ENCODE results near the gene POU6F2. TPM values are rescaled to one million over a fixed set of nuclear protein-coding genes. Genes with fewer than 3 reads are reported as not detected.

POU6F2 gene
- total RNA-seq, 1 donor from 2014 or later: 0.44 TPM

- intact Hi-C loops (cut with micrococcal nuclease): no loop called here
- no peak for TF ChIP-seq CTCF (IDR thresholded peaks at IDR 0.05; ENCODE audit: borderline replicate concordance)
- no peaks in the 10 kb centered on the region for H3K9me3 ChIP-seq (replicated peaks)
- no peak overlapping the region for H3K4me3 ChIP-seq
- no peak for DNase-seq
- H3K4me1 ChIP-seq: no peaks in the 10 kb centered on the region
- H3K27me3 ChIP-seq (ENCODE audit: low read depth): peaks cover 21% of the 10 kb centered on the region
- H3K27ac ChIP-seq (replicated peaks): no peak overlapping the region
- no peaks in the 10 kb centered on the region for H3K36me3 ChIP-seq
Measured at GRCh38 chr7:39333701-39334100, 356.0 kb downstream of the POU6F2 start.

GRCh38 chr7:39336442-39336841, 358.7 kb downstream of the POU6F2 start:
- no peaks in the 10 kb centered on the region for H3K9me3 ChIP-seq (replicated peaks)
- H3K4me3 ChIP-seq: no peak overlapping the region
- H3K27ac ChIP-seq (replicated peaks): no peak overlapping the region
- no peak for TF ChIP-seq CTCF (IDR thresholded peaks at IDR 0.05; ENCODE audit: borderline replicate concordance)
- intact Hi-C loops (cut with micrococcal nuclease): no loop called here
- no peaks in the 10 kb centered on the region for H3K4me1 ChIP-seq
- peaks cover 25% of the 10 kb centered on the region for H3K27me3 ChIP-seq (ENCODE audit: low read depth)
- no peak for DNase-seq
- H3K36me3 ChIP-seq: no peaks in the 10 kb centered on the region

GRCh38 chr7:39338716-39339115, 361.0 kb downstream of the POU6F2 start:
- Histone ChIP-seq H3K4me3 (no peak overlapping the region), H3K36me3 (no peaks in the 10 kb centered on the region), H3K27ac (replicated peaks) (no peak overlapping the region), H3K9me3 (replicated peaks) (no peaks in the 10 kb centered on the region), H3K27me3 (ENCODE audit: low read depth) (peaks cover 24% of the 10 kb centered on the region), H3K4me1 (no peaks in the 10 kb centered on the region)
- no peak for DNase-seq
- TF ChIP-seq CTCF (IDR thresholded peaks at IDR 0.05; ENCODE audit: borderline replicate concordance): no peak
- intact Hi-C loops (cut with micrococcal nuclease): no loop called here

- Histone ChIP-seq H3K4me3 (no peak overlapping the region), H3K9me3 (replicated peaks) (no peaks in the 10 kb centered on the region), H3K27ac (replicated peaks) (no peak overlapping the region), H3K36me3 (no peaks in the 10 kb centered on the region), H3K27me3 (ENCODE audit: low read depth) (peaks cover 24% of the 10 kb centered on the region), H3K4me1 (no peaks in the 10 kb centered on the region)
- intact Hi-C loops (cut with micrococcal nuclease): no loop called here
- no peak for DNase-seq
- TF ChIP-seq CTCF (IDR thresholded peaks at IDR 0.05; ENCODE audit: borderline replicate concordance): no peak
Measured at GRCh38 chr7:39339591-39339990, 361.9 kb downstream of the POU6F2 start.

DNA sequence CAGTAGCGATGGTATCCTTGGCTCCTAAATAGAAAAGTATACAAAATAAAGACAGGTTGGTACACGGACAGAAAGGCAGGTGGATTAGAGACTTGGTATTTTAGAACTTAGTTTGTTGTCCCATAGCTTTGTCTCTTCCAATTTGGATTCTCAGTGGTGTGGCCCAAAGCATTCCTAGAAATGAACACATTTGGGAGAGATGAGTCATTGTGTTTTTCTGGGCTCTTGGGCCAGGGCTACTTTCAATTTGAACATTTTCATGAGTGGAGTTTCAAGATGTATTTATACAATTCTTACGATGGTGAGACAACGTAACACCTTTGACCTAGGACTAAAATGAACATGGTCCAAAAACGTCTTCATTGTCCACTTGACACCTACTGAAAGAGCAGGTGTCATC, 363.4 kb downstream of the POU6F2 start:
- Histone ChIP-seq H3K36me3 (no peaks in the 10 kb centered on the region), H3K27me3 (ENCODE audit: low read depth) (peaks cover 24% of the 10 kb centered on the region), H3K9me3 (replicated peaks) (no peaks in the 10 kb centered on the region), H3K4me3 (no peak overlapping the region), H3K4me1 (no peaks in the 10 kb centered on the region), H3K27ac (replicated peaks) (no peak overlapping the region)
- no peak for DNase-seq
- no peak for TF ChIP-seq CTCF (IDR thresholded peaks at IDR 0.05; ENCODE audit: borderline replicate concordance)
- intact Hi-C loops (cut with micrococcal nuclease): no loop called here

GRCh38 chr7:39342763-39343162, 365.1 kb downstream of the POU6F2 start:
- peaks cover 25% of the 10 kb centered on the region for H3K27me3 ChIP-seq (ENCODE audit: low read depth)
- no peaks in the 10 kb centered on the region for H3K9me3 ChIP-seq (replicated peaks)
- TF ChIP-seq CTCF (IDR thresholded peaks at IDR 0.05; ENCODE audit: borderline replicate concordance): no peak
- no peak overlapping the region for H3K4me3 ChIP-seq
- no peak overlapping the region for H3K27ac ChIP-seq (replicated peaks)
- no peak for DNase-seq
- intact Hi-C loops (cut with micrococcal nuclease): no loop called here
- no peaks in the 10 kb centered on the region for H3K36me3 ChIP-seq
- H3K4me1 ChIP-seq: no peaks in the 10 kb centered on the region
